Prostate gland (tissue), 2 donors: ENCODE measurements around the gene PON2. TPM values are rescaled to one million over a fixed set of nuclear protein-coding genes. Genes with fewer than 3 reads are reported as not detected.
A peak's percentile ranks its signal among the peaks of the same experiment; 100 is the strongest.

Experiments
- DNase-seq: peaks from one replicate; pipeline ENCODE4 v3.0.0-alpha.2; 2019; ENCODE audit warnings: low spot score
- H3K27ac ChIP-seq, 2 donors: fragments of 200-600 bp; sonication (generic); 2 replicates each; pipeline ENCODE4 v1.5.1; 2017 to 2019
- H3K27me3 ChIP-seq: fragments of 200-600 bp; sonication (generic); replicated peaks from 2 replicates; pipeline ENCODE4 v1.5.1; 2019; ENCODE audit not compliant: insufficient read depth
- H3K36me3 ChIP-seq, 2 donors: fragments of 200-600 bp; sonication (generic); 1 replicate in 1 of 2; 2 replicates in 1 of 2; pipeline versions ENCODE4 v1.5.1 to v1.8.1; 2017 to 2019
- H3K4me1 ChIP-seq: fragments of 200-600 bp; sonication (generic); replicated peaks from 2 replicates; pipeline ENCODE4 v1.5.1; 2019
- H3K4me3 ChIP-seq, 2 donors: fragments of 200-600 bp; sonication (generic); 2 replicates each; pipeline ENCODE4 v1.5.1; 2017 to 2019
- H3K9me3 ChIP-seq: fragments of 200-600 bp; sonication (generic); 2 replicates; pipeline ENCODE4 v1.5.1; 2017
- POLR2A ChIP-seq: fragments of 450-650 bp; IDR thresholded peaks from one replicate; pipeline ENCODE4 v1.6.1; 2016; ENCODE audit warnings: antibody characterized with exemption, mild to moderate bottlenecking
- POLR2AphosphoS5 ChIP-seq: sonication (generic); formaldehyde crosslinking; IDR thresholded peaks from one replicate; pipeline ENCODE4 v1.6.1; 2017; ENCODE audit warnings: antibody characterized with exemption
- WGBS: methylation state at CpG from one replicate; pipeline ENCODE4 v1.1.5; 2018; 5-methylcytosine and 5-hydroxymethylcytosine counted together
- intact Hi-C: fragments of 100-400 bp; cut with DNase I; formaldehyde crosslinking; loops from one replicate; pipeline ENCODE4 v1.14.2; 2022
- total RNA-seq, 2 donors: library from RNA; depleted of rRNA; stranded (reverse); fragments of >200 nt; gene quantifications; one replicate each; pipeline ENCODE4 v1.1.0, GENCODE V29; 2016
- TF ChIP-seq, protein P1 (sequence below), 4 experiments: fragments of 200-600 bp in 2 of 4; fragments of 450-650 bp in 2 of 4; sonication (generic) in 2 of 4; IDR thresholded peaks; 1 replicate in 3 of 4; 2 replicates in 1 of 4; pipeline ENCODE4 v1.5.1; 2016 to 2019; ENCODE audit warnings: antibody characterized with exemption in 4 of 4, mild to moderate bottlenecking in 2 of 4, moderate library complexity in 2 of 4

PON2 gene
- 10 to 100 TPM; 65.5 to 65.6 TPM for total RNA-seq

DNA sequence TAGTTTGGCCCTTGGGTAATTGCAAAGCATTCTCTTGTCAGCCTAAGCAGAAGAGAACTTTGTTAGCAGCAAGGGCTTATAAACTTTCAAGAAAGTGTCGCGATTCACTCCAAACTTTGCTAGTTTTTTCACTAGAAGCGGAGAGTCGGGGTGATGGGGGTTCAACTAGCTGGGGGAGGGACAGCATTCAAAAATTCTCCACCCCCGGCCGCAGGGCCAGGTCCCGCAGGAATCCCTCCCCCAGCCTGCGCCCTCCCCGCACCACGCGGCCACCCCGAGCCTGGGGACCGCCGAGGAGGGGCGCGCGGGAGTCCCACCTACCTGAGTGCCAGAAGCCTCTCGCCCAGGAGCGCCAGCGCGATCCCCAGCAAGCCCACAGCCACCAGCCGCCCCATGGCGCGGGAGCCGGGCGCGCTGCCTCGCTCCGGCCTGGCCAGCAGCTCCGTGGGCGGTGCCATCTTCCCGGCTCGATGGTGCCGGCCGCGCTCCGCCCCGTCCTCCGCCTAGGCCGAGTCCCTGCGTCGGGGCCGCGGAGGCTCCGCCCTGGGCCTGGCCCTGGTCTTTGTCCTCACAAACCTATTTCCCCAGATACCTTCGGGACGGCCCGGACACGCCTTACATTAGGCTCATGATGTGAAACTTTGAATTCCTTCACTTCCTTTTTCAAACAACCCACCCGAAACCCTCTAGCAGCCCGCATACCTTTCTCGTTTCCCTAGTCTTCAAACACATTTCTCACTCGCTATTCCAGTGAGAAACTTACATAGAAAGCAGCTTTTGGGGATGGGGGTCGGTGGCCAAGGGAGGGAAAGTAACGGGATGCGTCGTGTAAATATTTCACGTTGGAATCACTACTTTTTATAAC lies at the start of gene PON2:
TSS of gene PON2 (minus strand) at position 472 of the 865 bp plus-strand sequence. CDS start at position 395, 77 bp downstream.
- H3K27ac ChIP-seq, result peak within 1 kb of the TSS; percentile 86 to 90
- H3K4me1 ChIP-seq, result no peaks in the 10 kb centered on the region
- H3K27me3 ChIP-seq, result no peaks in the 10 kb centered on the region
- WGBS, result under 1% methylated on average over 49 of the region's 58 CpGs
- H3K36me3 ChIP-seq, result no peaks in the 10 kb centered on the region
- intact Hi-C loops, result no loop called here
- peak within 1 kb of the TSS; percentile 58 to 74 for H3K4me3 ChIP-seq
- DNase-seq, result peak; percentile 59
- TF ChIP-seq POLR2A, result peak; percentile 45
- TF ChIP-seq, protein P1, sequence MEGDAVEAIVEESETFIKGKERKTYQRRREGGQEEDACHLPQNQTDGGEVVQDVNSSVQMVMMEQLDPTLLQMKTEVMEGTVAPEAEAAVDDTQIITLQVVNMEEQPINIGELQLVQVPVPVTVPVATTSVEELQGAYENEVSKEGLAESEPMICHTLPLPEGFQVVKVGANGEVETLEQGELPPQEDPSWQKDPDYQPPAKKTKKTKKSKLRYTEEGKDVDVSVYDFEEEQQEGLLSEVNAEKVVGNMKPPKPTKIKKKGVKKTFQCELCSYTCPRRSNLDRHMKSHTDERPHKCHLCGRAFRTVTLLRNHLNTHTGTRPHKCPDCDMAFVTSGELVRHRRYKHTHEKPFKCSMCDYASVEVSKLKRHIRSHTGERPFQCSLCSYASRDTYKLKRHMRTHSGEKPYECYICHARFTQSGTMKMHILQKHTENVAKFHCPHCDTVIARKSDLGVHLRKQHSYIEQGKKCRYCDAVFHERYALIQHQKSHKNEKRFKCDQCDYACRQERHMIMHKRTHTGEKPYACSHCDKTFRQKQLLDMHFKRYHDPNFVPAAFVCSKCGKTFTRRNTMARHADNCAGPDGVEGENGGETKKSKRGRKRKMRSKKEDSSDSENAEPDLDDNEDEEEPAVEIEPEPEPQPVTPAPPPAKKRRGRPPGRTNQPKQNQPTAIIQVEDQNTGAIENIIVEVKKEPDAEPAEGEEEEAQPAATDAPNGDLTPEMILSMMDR (IDR thresholded peaks at IDR 0.05), result peak in 1 of 4 experiments; percentile 11
- peak; percentile 16 for TF ChIP-seq POLR2AphosphoS5
- H3K9me3 ChIP-seq, result no peaks in the 10 kb centered on the region

DNA sequence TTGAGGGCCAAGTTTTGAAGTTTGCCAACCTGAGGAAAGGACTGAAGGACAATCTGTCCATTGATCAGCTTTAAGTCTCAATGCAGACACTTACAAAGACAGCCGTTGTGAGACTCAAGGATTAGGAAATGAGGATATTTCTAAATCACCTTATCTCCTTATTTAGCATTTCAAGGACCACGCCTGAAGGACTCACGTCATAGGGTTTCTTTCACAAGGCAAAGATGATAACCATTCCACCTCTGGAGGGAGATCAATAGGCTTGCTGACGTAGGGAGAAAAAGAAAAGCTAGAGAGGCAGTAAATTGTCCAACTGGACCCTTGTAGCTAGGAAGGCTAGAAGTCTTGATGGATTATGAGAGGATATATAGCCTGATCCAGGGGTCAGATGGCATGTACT lies 47.6 kb upstream of the PON2 start:
- intact Hi-C loops, result no loop called here
- no peak for DNase-seq

DNA sequence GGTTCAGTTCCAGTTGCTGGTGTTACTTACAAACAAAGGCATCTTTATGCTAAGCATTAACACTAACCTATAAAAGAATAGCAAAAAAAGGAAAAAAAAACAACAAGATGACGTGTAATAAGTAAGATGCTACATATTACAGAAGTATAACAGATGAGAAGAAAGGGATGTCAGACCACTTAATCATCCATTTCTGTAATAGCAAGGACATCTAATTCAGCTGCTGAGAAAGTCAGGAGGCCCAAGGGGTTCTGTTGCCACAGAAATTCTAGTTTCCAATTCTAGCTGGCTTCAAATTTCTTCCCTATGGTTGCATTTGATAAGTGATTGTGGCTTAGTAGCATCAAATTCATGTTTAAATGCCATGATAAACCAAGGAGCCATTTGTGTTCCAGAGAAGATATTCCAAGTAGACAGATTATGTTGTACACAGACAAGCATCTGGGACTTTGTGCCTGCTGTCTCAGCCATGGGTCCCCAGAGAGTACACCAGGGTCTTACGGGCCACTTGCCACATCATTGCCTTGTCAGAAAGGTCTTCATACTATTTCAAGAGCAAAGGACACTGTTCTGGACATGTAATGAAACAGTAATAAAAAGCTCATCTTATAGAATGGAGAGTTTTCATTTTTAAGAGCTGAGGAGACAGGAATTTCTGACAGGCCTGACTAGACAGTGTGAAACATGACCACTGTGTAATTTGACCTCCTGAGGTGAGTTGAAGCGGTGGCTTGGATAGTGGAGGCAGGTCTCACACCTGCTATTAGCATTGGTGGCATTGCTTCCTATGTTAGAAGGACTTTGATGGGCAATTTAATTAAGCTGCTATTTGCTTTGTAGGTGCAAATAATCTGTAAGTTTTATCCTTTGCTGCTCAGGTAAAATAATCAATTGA lies 46.7 kb upstream of the PON2 start:
- no peak for TF ChIP-seq POLR2A

More for the DNA sequence above, 47.6 kb upstream of the PON2 start:
- Histone ChIP-seq H3K9me3 (no peaks in the 10 kb centered on the region), H3K27ac (no peak overlapping the region), H3K27me3 (no peaks in the 10 kb centered on the region), H3K4me3 (no peak overlapping the region), H3K36me3 (no peaks in the 10 kb centered on the region), H3K4me1 (no peaks in the 10 kb centered on the region)
- TF ChIP-seq POLR2AphosphoS5 (no peak), POLR2A (no peak)
- TF ChIP-seq, protein P1 (IDR thresholded peaks at IDR 0.05), result no peak
- WGBS, result 96% methylated on average over 4 of the region's 4 CpGs

DNA sequence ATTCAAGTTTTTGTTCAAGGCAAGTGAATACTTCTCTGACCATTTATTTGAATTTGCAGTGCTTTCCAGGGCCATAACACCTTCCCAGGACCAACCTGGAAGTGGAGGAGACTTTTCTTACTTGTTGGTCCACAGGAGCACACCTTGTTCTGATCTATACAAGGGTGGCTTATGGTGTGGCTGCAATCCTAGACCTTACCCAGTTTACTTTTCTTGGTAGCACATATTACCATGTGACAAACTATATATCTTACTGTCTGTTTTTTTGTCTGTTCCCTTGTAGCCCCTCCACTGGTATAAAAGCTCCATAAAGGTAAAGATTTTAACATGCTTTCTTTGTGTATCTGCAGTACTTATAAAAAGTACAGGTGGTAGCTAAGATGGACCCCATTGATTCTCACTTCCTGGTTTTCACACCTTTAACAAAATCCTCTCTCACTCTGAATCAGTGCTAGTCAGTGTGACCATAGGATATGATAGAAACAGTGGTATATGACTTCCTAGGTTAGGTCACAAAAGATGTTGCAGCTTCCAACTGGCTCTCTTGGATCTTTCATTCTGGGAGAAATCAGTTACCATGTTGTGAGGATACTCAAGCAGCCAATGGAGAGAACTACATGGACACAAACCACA lies 45.3 kb upstream of the PON2 start:
- H3K4me3 ChIP-seq, result no peak overlapping the region
- H3K27me3 ChIP-seq, result no peaks in the 10 kb centered on the region
- no peak for TF ChIP-seq POLR2AphosphoS5
- TF ChIP-seq, protein P1 (IDR thresholded peaks at IDR 0.05), result no peak
- no peaks in the 10 kb centered on the region for H3K36me3 ChIP-seq
- no peaks in the 10 kb centered on the region for H3K4me1 ChIP-seq
- no peak overlapping the region for H3K27ac ChIP-seq
- intact Hi-C loops, result loop anchor here (10.0 kb wide), 2 partner anchors 275 to 1035 kb away; no protein-coding TSS in a partner anchor
- H3K9me3 ChIP-seq, result no peaks in the 10 kb centered on the region
- DNase-seq, result no peak

More for the DNA sequence above, 46.7 kb upstream of the PON2 start:
- Histone ChIP-seq H3K27ac (no peak overlapping the region), H3K36me3 (no peaks in the 10 kb centered on the region), H3K27me3 (no peaks in the 10 kb centered on the region), H3K4me1 (no peaks in the 10 kb centered on the region), H3K4me3 (no peak overlapping the region), H3K9me3 (no peaks in the 10 kb centered on the region)
- DNase-seq, result no peak
- 88% methylated on average over 3 of the region's 3 CpGs for WGBS
- intact Hi-C loops, result no loop called here
